ENCODE data around the gene CENPP.

The CENPP gene

GRCh38 chr9:92520837-92521236, 195.1 kb downstream of the CENPP start:
- TF ChIP-seq ZNF274 (IDR thresholded peaks at IDR 0.05; ENCODE audit: low read depth, low read length) = no peak
- no peak overlapping the region for H3K4me3 ChIP-seq (ENCODE audit: low read length)

- no peak for TF ChIP-seq ZNF274 (IDR thresholded peaks at IDR 0.05; ENCODE audit: low read depth, low read length)
- H3K4me3 ChIP-seq (ENCODE audit: low read length) = no peak overlapping the region
These were observed 197.5 kb downstream of the CENPP start for GRCh38 chr9:92522983-92523970.

- no peak for TF ChIP-seq ZNF274 (IDR thresholded peaks at IDR 0.05; ENCODE audit: low read depth, low read length)
- no peak overlapping the region for H3K4me3 ChIP-seq (ENCODE audit: low read length)
These were observed 199.1 kb downstream of the CENPP start for GRCh38 chr9:92524881-92525280.

GRCh38 chr9:92525306-92525705, 199.6 kb downstream of the CENPP start:
- no peak for TF ChIP-seq ZNF274 (IDR thresholded peaks at IDR 0.05; ENCODE audit: low read depth, low read length)
- no peak overlapping the region for H3K4me3 ChIP-seq (ENCODE audit: low read length)

- H3K4me3 ChIP-seq (ENCODE audit: low read length) = no peak overlapping the region
- no peak for TF ChIP-seq ZNF274 (IDR thresholded peaks at IDR 0.05; ENCODE audit: low read depth, low read length)
These were observed 201.6 kb downstream of the CENPP start for GRCh38 chr9:92527291-92527828.

GRCh38 chr9:92527832-92528521, 202.2 kb downstream of the CENPP start:
- no peak for TF ChIP-seq ZNF274 (IDR thresholded peaks at IDR 0.05; ENCODE audit: low read depth, low read length)
- H3K4me3 ChIP-seq (ENCODE audit: low read length) = no peak overlapping the region

GRCh38 chr9:92528522-92528849, 202.7 kb downstream of the CENPP start:
- no peak for TF ChIP-seq ZNF274 (IDR thresholded peaks at IDR 0.05; ENCODE audit: low read depth, low read length)
- H3K4me3 ChIP-seq (ENCODE audit: low read length) = no peak overlapping the region

- TF ChIP-seq ZNF274 (IDR thresholded peaks at IDR 0.05; ENCODE audit: low read depth, low read length) = no peak
- H3K4me3 ChIP-seq (ENCODE audit: low read length) = no peak overlapping the region
These were observed 203.4 kb downstream of the CENPP start for GRCh38 chr9:92529124-92529523.

- H3K4me3 ChIP-seq (ENCODE audit: low read length) = no peak overlapping the region
- TF ChIP-seq ZNF274 (IDR thresholded peaks at IDR 0.05; ENCODE audit: low read depth, low read length) = no peak
These were observed 205.1 kb downstream of the CENPP start for GRCh38 chr9:92530893-92531292.

- TF ChIP-seq ZNF274 (IDR thresholded peaks at IDR 0.05; ENCODE audit: low read depth, low read length) = no peak
- no peak overlapping the region for H3K4me3 ChIP-seq (ENCODE audit: low read length)
These were observed 208.5 kb downstream of the CENPP start for GRCh38 chr9:92534204-92534603.

GRCh38 chr9:92534674-92535073, 208.9 kb downstream of the CENPP start:
- TF ChIP-seq ZNF274 (IDR thresholded peaks at IDR 0.05; ENCODE audit: low read depth, low read length) = no peak

GRCh38 chr9:92535940-92536850, 210.4 kb downstream of the CENPP start, which contains the start of gene ECM2:
Gene ECM2 (minus strand): TSS chr9:92535990. CDS start chr9:92522866, 13,124 bp downstream.
- H3K4me3 ChIP-seq (ENCODE audit: low read length) = peak within 1 kb of the TSS; percentile 64; the same call in 1 of the 2 replicates
- TF ChIP-seq ZNF274 (IDR thresholded peaks at IDR 0.05; ENCODE audit: low read depth, low read length) = no peak

More at GRCh38 chr9:92534674-92535073, 208.9 kb downstream of the CENPP start:
- peak overlapping the region; percentile 64; the same call in 1 of the 2 replicates for H3K4me3 ChIP-seq (ENCODE audit: low read length)

- TF ChIP-seq ZNF274 (IDR thresholded peaks at IDR 0.05; ENCODE audit: low read depth, low read length) = no peak
- H3K4me3 ChIP-seq (ENCODE audit: low read length) = no peak overlapping the region
These were observed 212.8 kb downstream of the CENPP start for GRCh38 chr9:92538541-92538940.
